Neural progenitor cell (in vitro differentiated cells): ENCODE measurements around the gene KDM5B.

Experiments used
- CTCF ChIP-seq: fragments of 200-600 bp; sonication (generic); IDR thresholded peaks from 2 replicates; pipeline ENCODE4 v1.5.1; 2017; ENCODE audit warnings: antibody characterized with exemption, mild to moderate bottlenecking
- EZH2phosphoT487 ChIP-seq: fragments of 200-600 bp; sonication (generic); IDR thresholded peaks from 2 replicates; pipeline ENCODE4 v1.6.1; 2017; ENCODE audit warnings: antibody characterized with exemption

DNA sequence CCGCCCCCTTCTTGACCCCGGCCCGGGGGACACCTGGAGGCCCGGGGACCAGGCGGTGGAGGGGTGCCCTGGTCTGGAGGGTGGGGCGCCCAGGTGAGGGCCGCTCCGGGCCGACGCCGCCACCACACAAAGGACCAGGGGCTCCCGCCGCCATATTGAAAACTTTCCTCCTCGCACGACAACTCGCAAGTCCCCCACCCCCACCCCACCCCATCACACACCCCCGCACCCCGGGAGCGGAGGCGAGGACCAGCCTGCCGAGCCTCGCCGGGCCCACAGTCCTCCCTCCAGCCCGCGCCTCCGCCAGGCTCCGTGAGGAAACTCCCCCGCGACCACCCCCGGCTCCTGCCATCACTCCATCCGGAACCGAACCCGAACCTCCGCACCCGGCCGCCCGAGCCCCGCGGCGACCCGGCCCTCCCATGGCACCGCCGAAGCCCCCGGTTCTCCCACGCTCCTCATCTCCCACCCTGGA lies 733 bp downstream of the KDM5B start:
- TF ChIP-seq CTCF (no peak), EZH2phosphoT487 (no peak)
